Uterus (tissue), 4 donors: ENCODE measurements around the gene RORC. TPM values are rescaled to one million over a fixed set of nuclear protein-coding genes. Genes with fewer than 3 reads are reported as not detected.

ENCODE experiments used
- DNase-seq, 2 donors: peaks; one replicate each; pipeline ENCODE4 v3.0.0-alpha.2; 2019 to 2020
- H3K27ac ChIP-seq, 2 donors: fragments of 200-600 bp; sonication (generic); 1 replicate in 1 of 2; 2 replicates in 1 of 2; pipeline ENCODE4 v1.5.1; 2016 to 2018
- H3K27me3 ChIP-seq, 2 donors: fragments of 200-600 bp; sonication (generic); one replicate each; pipeline ENCODE4 v1.5.1; 2018 to 2019; ENCODE audit warnings: control low read depth in 1 of 2
- H3K36me3 ChIP-seq, 2 donors: fragments of 200-600 bp; sonication (generic); one replicate each; pipeline ENCODE4 v1.5.1; 2019; ENCODE audit warnings: control low read depth in 1 of 2
- H3K4me1 ChIP-seq, 2 donors: fragments of 200-600 bp; sonication (generic); one replicate each; pipeline ENCODE4 v1.5.1; 2018 to 2019; ENCODE audit warnings: control low read depth in 1 of 2
- H3K4me3 ChIP-seq, 2 donors: fragments of 200-600 bp; sonication (generic); 1 replicate in 1 of 2; 2 replicates in 1 of 2; pipeline ENCODE4 v1.5.1; 2018 to 2019; ENCODE audit warnings: mild to moderate bottlenecking in 1 of 2
- H3K9me3 ChIP-seq, 2 donors: fragments of 200-600 bp; sonication (generic); one replicate each; pipeline ENCODE4 v1.5.1; 2019; ENCODE audit warnings: control low read depth in 1 of 2
- POLR2A ChIP-seq, 2 donors: fragments of 450-650 bp; IDR thresholded peaks; one replicate each; pipeline ENCODE4 v1.6.1; 2016; ENCODE audit warnings: antibody characterized with exemption in 2 of 2, mild to moderate bottlenecking in 1 of 2, moderate library complexity in 1 of 2
- intact Hi-C: fragments of 100-400 bp; cut with DNase I; formaldehyde crosslinking; loops from one replicate; pipeline ENCODE4 v1.15.1; 2023; ENCODE audit warnings: low total_unique reads
- total RNA-seq, 4 donors: library from RNA; depleted of rRNA in 3 of 4; stranded (reverse); fragments of >200 nt in 3 of 4; gene quantifications; one replicate each; pipeline versions ENCODE4 v1.1.0 to v1.2.4, GENCODE V29; 2014 to 2023
- TF ChIP-seq, protein P1 (sequence below), 4 experiments: fragments of 200-600 bp in 2 of 4; fragments of 450-650 bp in 2 of 4; sonication (generic) in 2 of 4; IDR thresholded peaks; one replicate each; pipeline ENCODE4 v1.5.1; 2016 to 2019; ENCODE audit warnings: antibody characterized with exemption in 4 of 4, mild to moderate bottlenecking in 2 of 4, moderate library complexity in 1 of 4
- donor health status: DM: yes; HTN: yes; CAD: no.

The RORC gene
- total RNA-seq, 4 donors from 2014 or later = 0.51 to 4.8 (median 2.1) TPM

DNA sequence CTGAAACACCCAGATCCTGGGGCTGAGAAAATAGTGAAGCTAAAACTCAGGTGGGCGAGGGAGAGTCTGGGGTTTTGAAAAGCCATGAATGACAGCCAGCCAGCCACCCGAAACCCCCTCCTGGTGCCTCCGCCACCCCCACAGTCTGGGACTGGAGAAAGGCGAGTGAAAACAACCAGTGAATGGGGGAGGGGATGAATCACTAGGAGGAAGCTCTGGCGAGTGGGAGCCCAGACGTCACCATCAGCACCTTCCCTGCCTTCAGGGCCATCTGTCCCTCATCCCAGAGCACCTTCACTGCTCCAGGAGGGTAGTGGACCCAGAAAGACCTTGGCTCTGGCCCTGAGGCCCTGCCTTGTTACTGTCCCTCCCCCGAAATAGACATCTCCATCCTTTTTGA is 9.2 kb downstream of the RORC start:
- Histone ChIP-seq H3K4me3 (no peak overlapping the region), H3K9me3 (no peaks in the 10 kb centered on the region), H3K36me3 (no peaks in the 10 kb centered on the region), H3K27me3 (no peaks in the 10 kb centered on the region), H3K27ac (no peak overlapping the region), H3K4me1 (no peaks in the 10 kb centered on the region)
- intact Hi-C loops = no loop called here
- DNase-seq = no peak
- TF ChIP-seq, protein P1, sequence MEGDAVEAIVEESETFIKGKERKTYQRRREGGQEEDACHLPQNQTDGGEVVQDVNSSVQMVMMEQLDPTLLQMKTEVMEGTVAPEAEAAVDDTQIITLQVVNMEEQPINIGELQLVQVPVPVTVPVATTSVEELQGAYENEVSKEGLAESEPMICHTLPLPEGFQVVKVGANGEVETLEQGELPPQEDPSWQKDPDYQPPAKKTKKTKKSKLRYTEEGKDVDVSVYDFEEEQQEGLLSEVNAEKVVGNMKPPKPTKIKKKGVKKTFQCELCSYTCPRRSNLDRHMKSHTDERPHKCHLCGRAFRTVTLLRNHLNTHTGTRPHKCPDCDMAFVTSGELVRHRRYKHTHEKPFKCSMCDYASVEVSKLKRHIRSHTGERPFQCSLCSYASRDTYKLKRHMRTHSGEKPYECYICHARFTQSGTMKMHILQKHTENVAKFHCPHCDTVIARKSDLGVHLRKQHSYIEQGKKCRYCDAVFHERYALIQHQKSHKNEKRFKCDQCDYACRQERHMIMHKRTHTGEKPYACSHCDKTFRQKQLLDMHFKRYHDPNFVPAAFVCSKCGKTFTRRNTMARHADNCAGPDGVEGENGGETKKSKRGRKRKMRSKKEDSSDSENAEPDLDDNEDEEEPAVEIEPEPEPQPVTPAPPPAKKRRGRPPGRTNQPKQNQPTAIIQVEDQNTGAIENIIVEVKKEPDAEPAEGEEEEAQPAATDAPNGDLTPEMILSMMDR (IDR thresholded peaks at IDR 0.05) = no peak
- no peak for TF ChIP-seq POLR2A (IDR thresholded peaks at IDR 0.05)

DNA sequence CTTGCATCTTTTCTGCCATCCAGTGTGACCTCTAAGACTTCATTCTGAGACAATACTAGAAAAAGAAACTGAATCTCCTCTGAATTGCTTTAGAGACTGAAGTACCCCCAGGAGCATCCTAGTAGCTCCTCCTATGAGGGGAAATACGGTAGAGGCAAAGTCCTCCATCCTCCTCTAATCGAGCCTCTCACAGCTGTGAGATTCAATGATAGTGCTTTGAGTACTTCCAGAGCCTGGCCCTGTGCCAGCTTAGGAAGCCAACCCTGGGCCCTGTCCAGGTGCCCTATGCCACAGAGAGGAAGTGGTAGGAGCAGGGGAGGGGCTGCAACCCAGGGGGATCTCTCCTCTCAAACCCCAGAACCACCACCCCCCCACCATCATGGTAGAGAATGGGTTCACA is 10.7 kb downstream of the RORC start:
- no peaks in the 10 kb centered on the region for H3K9me3 ChIP-seq
- H3K27me3 ChIP-seq = no peaks in the 10 kb centered on the region
- intact Hi-C loops = no loop called here
- H3K4me1 ChIP-seq = no peaks in the 10 kb centered on the region
- TF ChIP-seq, protein P1 (IDR thresholded peaks at IDR 0.05) = no peak
- TF ChIP-seq POLR2A (IDR thresholded peaks at IDR 0.05) = no peak
- H3K27ac ChIP-seq = no peak overlapping the region
- no peak for DNase-seq
- H3K36me3 ChIP-seq = no peaks in the 10 kb centered on the region
- no peak overlapping the region for H3K4me3 ChIP-seq

DNA sequence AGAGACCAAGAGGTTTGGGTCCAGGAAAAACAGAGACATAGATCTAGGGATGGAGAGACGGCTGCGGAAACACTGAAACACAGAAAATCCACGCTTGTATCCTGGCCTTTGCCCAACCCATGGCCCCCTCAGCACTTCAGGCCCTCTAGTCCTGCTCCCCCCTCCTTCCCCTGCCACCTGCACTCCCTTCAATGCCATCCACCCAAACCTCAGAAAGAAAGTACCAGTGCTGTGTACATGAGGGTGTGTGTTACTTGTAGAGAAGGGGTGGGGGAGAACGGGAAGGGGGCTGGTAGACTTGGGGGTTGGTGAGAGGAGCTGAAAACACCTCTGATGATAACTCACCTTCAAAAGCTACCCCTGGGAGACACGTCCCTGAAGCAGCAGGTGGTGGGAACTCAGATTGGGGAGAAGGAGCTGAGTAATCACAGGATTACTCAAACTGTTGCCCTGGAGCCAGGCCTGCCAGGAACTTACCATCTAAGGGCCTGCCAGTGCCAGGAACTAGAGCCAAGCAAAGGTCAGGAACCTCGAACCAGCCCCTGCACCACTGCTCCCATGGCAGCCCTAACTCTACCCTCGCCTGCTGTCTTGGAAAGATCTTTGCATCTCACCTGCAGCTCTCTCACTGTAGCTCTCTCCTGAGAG is 11.5 kb downstream of the RORC start:
- Histone ChIP-seq H3K36me3 (no peaks in the 10 kb centered on the region), H3K27ac (no peak overlapping the region), H3K9me3 (no peaks in the 10 kb centered on the region), H3K27me3 (no peaks in the 10 kb centered on the region), H3K4me1 (no peaks in the 10 kb centered on the region), H3K4me3 (no peak overlapping the region)
- no peak for TF ChIP-seq POLR2A (IDR thresholded peaks at IDR 0.05)
- TF ChIP-seq, protein P1 (IDR thresholded peaks at IDR 0.05) = no peak
- no peak for DNase-seq
- intact Hi-C loops = no loop called here

DNA sequence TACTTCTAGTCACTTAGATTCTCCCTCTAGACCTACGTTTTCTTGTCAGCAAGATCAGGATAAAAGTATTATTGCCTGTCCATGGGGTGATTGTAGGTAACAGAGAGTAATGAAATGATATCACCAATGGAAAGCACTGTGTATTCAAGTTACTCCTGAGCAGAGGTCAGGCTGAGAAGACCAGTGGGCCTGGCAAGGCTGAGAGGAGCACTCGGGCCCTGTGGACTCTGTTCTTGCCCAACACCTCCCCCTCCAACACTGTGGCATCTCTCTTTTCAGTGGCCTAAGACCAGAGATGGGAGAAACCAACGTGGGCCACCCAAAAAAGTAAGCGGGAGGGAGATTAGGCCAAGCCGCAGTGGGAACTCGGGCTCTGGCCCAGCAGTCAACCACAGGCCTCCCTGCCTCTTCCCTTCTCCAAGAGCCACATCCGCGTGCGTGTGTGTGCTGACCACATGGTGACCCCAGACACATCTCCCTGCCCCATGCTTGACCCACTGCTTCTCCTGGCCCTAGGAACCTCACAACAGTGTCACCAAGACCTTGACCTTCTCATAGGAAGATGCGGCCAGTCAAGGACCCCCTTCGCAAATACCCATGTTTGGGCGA is 12.3 kb downstream of the RORC start:
- H3K4me3 ChIP-seq = no peak overlapping the region
- no peaks in the 10 kb centered on the region for H3K36me3 ChIP-seq
- no peaks in the 10 kb centered on the region for H3K27me3 ChIP-seq
- H3K9me3 ChIP-seq = no peaks in the 10 kb centered on the region
- TF ChIP-seq POLR2A (IDR thresholded peaks at IDR 0.05) = no peak
- TF ChIP-seq, protein P1 (IDR thresholded peaks at IDR 0.05) = no peak
- H3K27ac ChIP-seq = no peak overlapping the region
- intact Hi-C loops = no loop called here
- no peaks in the 10 kb centered on the region for H3K4me1 ChIP-seq
- DNase-seq = no peak

DNA sequence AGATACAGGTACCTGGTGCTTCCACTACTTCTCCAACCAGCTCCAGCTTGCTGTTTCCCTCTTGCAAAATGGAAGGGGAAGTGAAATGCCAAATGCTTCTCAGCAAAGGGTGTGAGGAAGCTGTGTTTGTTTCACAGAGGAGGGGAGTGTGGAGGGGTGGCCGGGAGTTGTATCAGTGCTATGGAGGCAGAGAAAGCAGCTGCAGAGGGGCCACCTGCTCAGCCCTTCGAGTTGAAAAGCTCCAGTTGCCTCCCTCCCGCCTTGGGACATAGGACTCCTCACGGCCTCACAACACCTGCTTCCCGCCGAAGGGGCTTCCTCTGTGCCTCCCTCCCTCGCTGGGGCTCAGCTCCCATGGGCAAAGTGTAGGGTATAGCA is 14.3 kb downstream of the RORC start:
- Histone ChIP-seq H3K27ac (no peak overlapping the region), H3K36me3 (no peaks in the 10 kb centered on the region), H3K4me1 (no peaks in the 10 kb centered on the region), H3K27me3 (no peaks in the 10 kb centered on the region), H3K4me3 (no peak overlapping the region), H3K9me3 (no peaks in the 10 kb centered on the region)
- no peak for DNase-seq
- no peak for TF ChIP-seq POLR2A (IDR thresholded peaks at IDR 0.05)
- TF ChIP-seq, protein P1 (IDR thresholded peaks at IDR 0.05) = no peak
- intact Hi-C loops = no loop called here
